HepG2 (cell line): ENCODE results near the gene ECHDC1. TPM values are rescaled to one million over a fixed set of nuclear protein-coding genes. Genes with fewer than 3 reads are reported as not detected.

Experiments
- ATAD3A ChIP-seq: sonication (generic); formaldehyde crosslinking; IDR thresholded peaks from 2 replicates; pipeline ENCODE4 v1.4.0; 2020; ENCODE audit warnings: missing genetic modification reagents
- DNMT3B ChIP-seq: conservative IDR thresholded peaks from 2 replicates; pipeline ENCODE4 v1.6.1; 2016; ENCODE audit warnings: missing biosample characterization, control low read depth
- FLYWCH1 ChIP-seq: sonication (generic); formaldehyde crosslinking; IDR thresholded peaks from 2 replicates; pipeline ENCODE4 v1.8.1; 2023; ENCODE audit warnings: mild to moderate bottlenecking, missing genetic modification reagents
- FOXK1 ChIP-seq: sonication (generic); formaldehyde crosslinking; IDR thresholded peaks from 2 replicates; pipeline ENCODE4 v1.4.0; 2020; ENCODE audit warnings: low read depth, missing genetic modification reagents, borderline replicate concordance
- GATAD2A ChIP-seq: IDR thresholded peaks from 2 replicates; pipeline ENCODE4 v1.6.1; 2016
- GLI4 ChIP-seq: sonication (generic); formaldehyde crosslinking; IDR thresholded peaks from 2 replicates; pipeline ENCODE4 v1.5.1; 2020; ENCODE audit warnings: missing genetic modification reagents, mild to moderate bottlenecking, moderate library complexity, borderline replicate concordance
- GMEB2 ChIP-seq: IDR thresholded peaks from 2 replicates; pipeline ENCODE4 v1.6.1; 2016; ENCODE audit warnings: missing biosample characterization, missing genetic modification reagents, low read depth
- KAT7 ChIP-seq: IDR thresholded peaks from 2 replicates; pipeline ENCODE4 v1.6.1; 2018; ENCODE audit warnings: borderline replicate concordance, missing compliant biosample characterization
- KDM3A ChIP-seq: IDR thresholded peaks from 2 replicates; pipeline ENCODE4 v1.6.1; 2018; ENCODE audit warnings: low read depth, missing compliant biosample characterization
- KLF12 ChIP-seq: sonication (generic); formaldehyde crosslinking; IDR thresholded peaks from 2 replicates; pipeline ENCODE4 v1.4.0; 2020; ENCODE audit warnings: missing genetic modification reagents, borderline replicate concordance
- MAFG ChIP-seq: sonication (generic); formaldehyde crosslinking; IDR thresholded peaks from 2 replicates; pipeline ENCODE4 v1.5.1; 2020; ENCODE audit warnings: mild to moderate bottlenecking, missing genetic modification reagents
- MEF2D ChIP-seq: sonication (generic); formaldehyde crosslinking; IDR thresholded peaks from 2 replicates; pipeline ENCODE4 v1.5.1; 2020; ENCODE audit warnings: mild to moderate bottlenecking, missing genetic modification reagents
- NRL ChIP-seq: sonication (generic); formaldehyde crosslinking; IDR thresholded peaks from 2 replicates; pipeline ENCODE4 v1.5.0; 2020; ENCODE audit warnings: missing genetic modification reagents, mild to moderate bottlenecking, moderate library complexity, borderline replicate concordance
- PAF1 ChIP-seq: IDR thresholded peaks from 2 replicates; pipeline ENCODE4 v1.6.1; 2016; ENCODE audit warnings: missing genetic modification reagents, missing compliant biosample characterization
- PBX2 ChIP-seq: IDR thresholded peaks from 2 replicates; pipeline ENCODE4 v1.6.1; 2016; ENCODE audit warnings: control low read depth
- POGZ ChIP-seq: sonication (generic); formaldehyde crosslinking; IDR thresholded peaks from 2 replicates; pipeline ENCODE4 v1.4.0; 2020; ENCODE audit warnings: mild to moderate bottlenecking, missing genetic modification reagents
- RBFOX2 ChIP-seq: fragments of 200-400 bp; formaldehyde crosslinking; IDR thresholded peaks from 2 replicates; pipeline ENCODE4 v1.6.1; 2017; ENCODE audit warnings: low read depth, mild to moderate bottlenecking, low read length
- SCMH1 ChIP-seq: sonication (generic); formaldehyde crosslinking; IDR thresholded peaks from 2 replicates; pipeline ENCODE4 v1.9.0; 2021; ENCODE audit warnings: missing genetic modification reagents, mild to moderate bottlenecking, borderline replicate concordance
- TAF1 ChIP-seq: sonication (generic); formaldehyde crosslinking; IDR thresholded peaks from 2 replicates; pipeline ENCODE4 v1.4.0; 2020; ENCODE audit warnings: missing genetic modification reagents
- TARDBP ChIP-seq: sonication (generic); formaldehyde crosslinking; IDR thresholded peaks from 2 replicates; pipeline ENCODE4 v1.8.0; 2022; ENCODE audit warnings: mild to moderate bottlenecking, missing genetic modification reagents
- TCF7 ChIP-seq: sonication (generic); IDR thresholded peaks from 2 replicates; pipeline ENCODE4 v1.6.1; 2016; ENCODE audit warnings: antibody characterized with exemption, low read depth
- ZFX ChIP-seq: sonication (generic); formaldehyde crosslinking; IDR thresholded peaks from 2 replicates; pipeline ENCODE4 v1.4.0; 2020; ENCODE audit warnings: mild to moderate bottlenecking, low read depth, missing genetic modification reagents, moderate library complexity
- ZNF264 ChIP-seq: sonication (generic); formaldehyde crosslinking; IDR thresholded peaks from 2 replicates; pipeline ENCODE4 v1.4.0; 2020; ENCODE audit warnings: missing genetic modification reagents
- ZNF546 ChIP-seq: sonication (generic); formaldehyde crosslinking; conservative IDR thresholded peaks from 2 replicates; pipeline ENCODE4 v1.8.1; 2023; ENCODE audit warnings: mild to moderate bottlenecking, missing genetic modification reagents
- ZNF879 ChIP-seq: sonication (generic); formaldehyde crosslinking; IDR thresholded peaks from 2 replicates; pipeline ENCODE4 v1.8.1; 2023; ENCODE audit warnings: missing genetic modification reagents
- polyA plus RNA-seq, 8 experiments: library from polyadenylated mRNA; depleted of rRNA in 3 of 8; stranded (reverse) in 7 of 8; unstranded in 1 of 8; fragments of >200 nt; fragmentation: Illumina TruSeq in 4 of 8; extraction: Trizol in 4 of 8; gene quantifications; 2 replicates each; pipeline versions ENCODE4 v1.2.1 to v1.2.3, GENCODE V29; 2011 to 2016; ENCODE audit warnings: low read depth in 4 of 8, missing spikeins in 1 of 8, mixed read lengths in 1 of 8; ENCODE audit not compliant: insufficient read depth in 1 of 8
- total RNA-seq, 5 experiments: library from RNA; depleted of rRNA; stranded (reverse); fragments of >200 nt; fragmentation: Illumina TruSeq; extraction: Trizol; gene quantifications; 2 replicates each; pipeline ENCODE4 v1.2.3, GENCODE V29; 2016; ENCODE audit warnings: low read depth in 1 of 5
- TF ChIP-seq, protein P1 (sequence below): IDR thresholded peaks from 2 replicates; pipeline ENCODE4 v1.6.1; 2012; ENCODE audit warnings: low read depth, low read length, improper control_type of control experiment
- TF ChIP-seq, protein P2 (sequence below): sonication (generic); formaldehyde crosslinking; IDR thresholded peaks from 2 replicates; pipeline ENCODE4 v1.4.0; 2020; ENCODE audit warnings: missing genetic modification reagents

ECHDC1 gene
- total and polyA plus RNA-seq, 2 of the 13 experiments (the other 11 are each of a cell fraction or from before 2014, with no cell fraction given), result 32.8 to 98.1 TPM

DNA sequence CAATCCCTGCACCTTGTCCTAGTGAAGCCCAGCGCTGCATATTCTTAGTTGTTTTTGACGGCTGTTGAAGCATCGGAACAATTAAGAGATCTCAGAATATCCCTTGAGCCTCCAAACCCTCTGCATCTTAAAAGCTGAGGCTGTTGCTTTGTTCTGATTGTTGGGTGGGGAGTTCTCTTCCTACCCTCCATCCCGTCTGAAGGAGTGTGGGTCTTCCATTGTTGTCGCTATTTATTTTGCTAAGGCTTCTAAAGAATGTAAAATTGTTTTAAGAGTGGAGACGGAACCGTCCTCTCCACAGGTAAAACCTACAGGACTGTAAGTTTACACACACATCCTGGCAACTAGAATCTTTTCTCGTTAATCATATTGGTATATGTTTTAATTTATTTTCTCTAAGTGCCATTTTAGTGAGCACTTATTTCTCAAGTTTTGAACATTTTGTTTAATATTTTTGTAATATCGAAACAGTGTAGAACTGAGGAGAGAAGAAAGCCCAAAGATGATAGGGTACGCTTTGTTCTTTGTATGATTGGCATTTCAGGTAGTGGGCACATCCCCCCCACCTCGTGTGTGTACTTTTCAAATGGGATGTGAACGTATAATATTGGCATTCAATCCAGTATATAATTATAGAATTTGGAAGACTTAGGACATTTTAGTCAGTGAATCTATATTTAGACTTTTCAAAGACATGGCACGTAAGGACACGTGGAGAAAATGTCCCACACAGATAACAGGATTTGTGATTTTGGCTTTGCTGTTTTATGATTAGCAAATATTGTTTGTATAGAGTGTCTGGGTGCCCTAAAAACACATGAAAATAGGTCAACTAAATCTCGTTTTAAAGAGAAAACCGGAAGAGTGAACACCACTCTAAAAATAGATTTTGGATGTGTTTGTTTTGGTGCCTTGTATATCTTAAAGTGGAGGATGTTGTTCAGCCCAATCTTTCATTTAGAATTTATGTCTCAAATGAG is 75.5 kb downstream of the ECHDC1 start (continued):
- TF ChIP-seq ZNF546 (CRISPR knock-in tag) (no peak), POGZ (CRISPR knock-in tag) (no peak), GLI4 (CRISPR knock-in tag) (no peak), KLF12 (CRISPR knock-in tag) (no peak), ZNF879 (CRISPR knock-in tag) (no peak), FOXK1 (CRISPR knock-in tag) (no peak), PAF1 (no peak), KAT7 (CRISPR knock-in tag) (no peak), KDM3A (CRISPR knock-in tag) (no peak), MEF2D (CRISPR knock-in tag) (no peak), TAF1 (no peak), ZFX (CRISPR knock-in tag) (no peak), ATAD3A (no peak), PBX2 (CRISPR knock-in tag) (peak; percentile 73), NRL (CRISPR knock-in tag) (no peak), MAFG (CRISPR knock-in tag) (no peak), ZNF264 (CRISPR knock-in tag) (peak; percentile 0; the same call in 1 of the 2 replicates), DNMT3B (CRISPR knock-in tag) (0 out of 2 replicates have a peak, but pooled peaks have one; percentile 7), FLYWCH1 (CRISPR knock-in tag) (no peak), SCMH1 (no peak), TCF7 (peak; percentile 25; the same call in 1 of the 2 replicates), GATAD2A (peak; percentile 31; the same call in 1 of the 2 replicates), RBFOX2 (0 out of 2 replicates have a peak, but pooled peaks have one; percentile 32), GMEB2 (no peak), TARDBP (CRISPR knock-in tag) (0 out of 2 replicates have a peak, but pooled peaks have one; percentile 33)
- TF ChIP-seq, protein P1, sequence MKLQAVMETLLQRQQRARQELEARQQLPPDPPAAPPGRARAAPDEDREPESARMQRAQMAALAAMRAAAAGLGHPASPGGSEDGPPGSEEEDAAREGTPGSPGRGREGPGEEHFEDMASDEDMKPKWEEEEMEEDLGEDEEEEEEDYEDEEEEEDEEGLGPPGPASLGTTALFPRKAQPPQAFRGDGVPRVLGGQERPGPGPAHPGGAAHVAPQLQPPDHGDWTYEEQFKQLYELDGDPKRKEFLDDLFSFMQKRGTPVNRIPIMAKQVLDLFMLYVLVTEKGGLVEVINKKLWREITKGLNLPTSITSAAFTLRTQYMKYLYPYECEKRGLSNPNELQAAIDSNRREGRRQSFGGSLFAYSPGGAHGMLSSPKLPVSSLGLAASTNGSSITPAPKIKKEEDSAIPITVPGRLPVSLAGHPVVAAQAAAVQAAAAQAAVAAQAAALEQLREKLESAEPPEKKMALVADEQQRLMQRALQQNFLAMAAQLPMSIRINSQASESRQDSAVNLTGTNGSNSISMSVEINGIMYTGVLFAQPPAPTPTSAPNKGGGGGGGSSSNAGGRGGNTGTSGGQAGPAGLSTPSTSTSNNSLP, result 0 out of 2 replicates have a peak, but pooled peaks have one; percentile 11
- TF ChIP-seq, protein P2, sequence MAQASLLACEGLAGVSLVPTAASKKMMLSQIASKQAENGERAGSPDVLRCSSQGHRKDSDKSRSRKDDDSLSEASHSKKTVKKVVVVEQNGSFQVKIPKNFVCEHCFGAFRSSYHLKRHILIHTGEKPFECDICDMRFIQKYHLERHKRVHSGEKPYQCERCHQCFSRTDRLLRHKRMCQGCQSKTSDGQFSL (CRISPR knock-in tag), result peak; percentile 65; the same call in 1 of the 2 replicates
